ENCODE results near the gene ADCY4. TPM values are rescaled to one million over a fixed set of nuclear protein-coding genes. Genes with fewer than 3 reads are reported as not detected.

Gene ADCY4
- total and polyA plus RNA-seq, 2 of the 13 experiments (the other 11 are each of a cell fraction or from before 2014, with no cell fraction given) = 0.03 TPM; not detected in 1

DNA sequence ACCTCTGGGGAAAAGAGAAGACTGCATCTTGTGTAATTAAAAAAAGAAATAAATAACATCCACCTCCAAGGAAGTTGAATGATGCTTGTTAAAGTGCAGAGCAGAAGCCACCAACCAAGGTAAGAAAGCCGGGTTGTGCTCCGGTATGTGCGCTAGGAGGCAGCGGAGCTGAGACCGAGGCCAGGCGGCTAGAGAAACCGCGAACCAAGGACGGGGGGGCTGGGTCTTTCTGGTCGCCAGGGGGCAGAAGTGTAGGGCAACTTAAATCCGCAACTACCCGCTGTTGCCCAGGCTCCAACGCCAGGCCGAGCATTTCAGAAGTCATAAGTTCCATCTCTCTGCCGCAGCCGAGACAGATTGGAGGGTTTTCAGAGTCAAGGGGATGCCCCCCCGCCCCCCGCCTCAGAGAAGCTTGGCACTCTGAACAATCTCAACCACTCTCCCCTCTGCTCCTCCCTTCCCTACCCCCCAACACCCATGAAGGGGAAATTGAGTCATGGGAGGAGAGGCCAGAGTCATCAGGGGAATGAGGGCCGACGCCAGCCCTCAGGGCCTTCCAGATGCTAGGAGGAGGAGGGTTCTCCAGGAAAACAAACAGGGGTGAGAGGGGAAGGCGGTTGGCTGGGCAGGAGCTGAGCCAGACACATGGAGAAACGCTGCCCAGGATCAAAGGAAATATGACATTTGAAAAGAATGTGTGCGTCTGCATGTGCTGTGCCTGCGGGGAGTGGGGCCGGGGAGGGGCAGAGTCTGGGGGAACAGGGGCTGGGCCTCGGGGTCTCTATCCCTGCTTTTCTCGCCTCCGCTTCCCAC lies 30.9 kb upstream of the ADCY4 start (continued):
- TF ChIP-seq RCOR2 (CRISPR knock-in tag; IDR thresholded peaks at IDR 0.05) = peak; percentile 59; the same call in 1 of the 2 replicates
- TF ChIP-seq, protein P1, sequence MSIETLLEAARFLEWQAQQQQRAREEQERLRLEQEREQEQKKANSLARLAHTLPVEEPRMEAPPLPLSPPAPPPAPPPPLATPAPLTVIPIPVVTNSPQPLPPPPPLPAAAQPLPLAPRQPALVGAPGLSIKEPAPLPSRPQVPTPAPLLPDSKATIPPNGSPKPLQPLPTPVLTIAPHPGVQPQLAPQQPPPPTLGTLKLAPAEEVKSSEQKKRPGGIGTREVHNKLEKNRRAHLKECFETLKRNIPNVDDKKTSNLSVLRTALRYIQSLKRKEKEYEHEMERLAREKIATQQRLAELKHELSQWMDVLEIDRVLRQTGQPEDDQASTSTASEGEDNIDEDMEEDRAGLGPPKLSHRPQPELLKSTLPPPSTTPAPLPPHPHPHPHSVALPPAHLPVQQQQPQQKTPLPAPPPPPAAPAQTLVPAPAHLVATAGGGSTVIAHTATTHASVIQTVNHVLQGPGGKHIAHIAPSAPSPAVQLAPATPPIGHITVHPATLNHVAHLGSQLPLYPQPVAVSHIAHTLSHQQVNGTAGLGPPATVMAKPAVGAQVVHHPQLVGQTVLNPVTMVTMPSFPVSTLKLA (IDR thresholded peaks at IDR 0.05) = no peak
- TF ChIP-seq CCAR2 (optimal IDR thresholded peaks at IDR 0.05; ENCODE audit: low read depth, low read length) = no peak
- TF ChIP-seq, protein P2, sequence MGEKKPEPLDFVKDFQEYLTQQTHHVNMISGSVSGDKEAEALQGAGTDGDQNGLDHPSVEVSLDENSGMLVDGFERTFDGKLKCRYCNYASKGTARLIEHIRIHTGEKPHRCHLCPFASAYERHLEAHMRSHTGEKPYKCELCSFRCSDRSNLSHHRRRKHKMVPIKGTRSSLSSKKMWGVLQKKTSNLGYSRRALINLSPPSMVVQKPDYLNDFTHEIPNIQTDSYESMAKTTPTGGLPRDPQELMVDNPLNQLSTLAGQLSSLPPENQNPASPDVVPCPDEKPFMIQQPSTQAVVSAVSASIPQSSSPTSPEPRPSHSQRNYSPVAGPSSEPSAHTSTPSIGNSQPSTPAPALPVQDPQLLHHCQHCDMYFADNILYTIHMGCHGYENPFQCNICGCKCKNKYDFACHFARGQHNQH (CRISPR knock-in tag; IDR thresholded peaks at IDR 0.05) = peak; percentile 83
- peak; percentile 80 for TF ChIP-seq CBX1 (IDR thresholded peaks at IDR 0.05; ENCODE audit: low read depth)
- TF ChIP-seq SSRP1 (CRISPR knock-in tag; IDR thresholded peaks at IDR 0.05) = peak; percentile 96
- TF ChIP-seq RBM39 (IDR thresholded peaks at IDR 0.05; ENCODE audit: low read depth, low read length, poor library complexity, severe bottlenecking) = peak; percentile 77
- TF ChIP-seq IRX3 (CRISPR knock-in tag; IDR thresholded peaks at IDR 0.05; ENCODE audit: borderline replicate concordance, low read depth) = peak; percentile 28; the same call in 1 of the 2 replicates
- TF ChIP-seq, protein P3, sequence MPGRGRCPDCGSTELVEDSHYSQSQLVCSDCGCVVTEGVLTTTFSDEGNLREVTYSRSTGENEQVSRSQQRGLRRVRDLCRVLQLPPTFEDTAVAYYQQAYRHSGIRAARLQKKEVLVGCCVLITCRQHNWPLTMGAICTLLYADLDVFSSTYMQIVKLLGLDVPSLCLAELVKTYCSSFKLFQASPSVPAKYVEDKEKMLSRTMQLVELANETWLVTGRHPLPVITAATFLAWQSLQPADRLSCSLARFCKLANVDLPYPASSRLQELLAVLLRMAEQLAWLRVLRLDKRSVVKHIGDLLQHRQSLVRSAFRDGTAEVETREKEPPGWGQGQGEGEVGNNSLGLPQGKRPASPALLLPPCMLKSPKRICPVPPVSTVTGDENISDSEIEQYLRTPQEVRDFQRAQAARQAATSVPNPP (CRISPR knock-in tag; IDR thresholded peaks at IDR 0.05) = no peak
- TF ChIP-seq, protein P4, sequence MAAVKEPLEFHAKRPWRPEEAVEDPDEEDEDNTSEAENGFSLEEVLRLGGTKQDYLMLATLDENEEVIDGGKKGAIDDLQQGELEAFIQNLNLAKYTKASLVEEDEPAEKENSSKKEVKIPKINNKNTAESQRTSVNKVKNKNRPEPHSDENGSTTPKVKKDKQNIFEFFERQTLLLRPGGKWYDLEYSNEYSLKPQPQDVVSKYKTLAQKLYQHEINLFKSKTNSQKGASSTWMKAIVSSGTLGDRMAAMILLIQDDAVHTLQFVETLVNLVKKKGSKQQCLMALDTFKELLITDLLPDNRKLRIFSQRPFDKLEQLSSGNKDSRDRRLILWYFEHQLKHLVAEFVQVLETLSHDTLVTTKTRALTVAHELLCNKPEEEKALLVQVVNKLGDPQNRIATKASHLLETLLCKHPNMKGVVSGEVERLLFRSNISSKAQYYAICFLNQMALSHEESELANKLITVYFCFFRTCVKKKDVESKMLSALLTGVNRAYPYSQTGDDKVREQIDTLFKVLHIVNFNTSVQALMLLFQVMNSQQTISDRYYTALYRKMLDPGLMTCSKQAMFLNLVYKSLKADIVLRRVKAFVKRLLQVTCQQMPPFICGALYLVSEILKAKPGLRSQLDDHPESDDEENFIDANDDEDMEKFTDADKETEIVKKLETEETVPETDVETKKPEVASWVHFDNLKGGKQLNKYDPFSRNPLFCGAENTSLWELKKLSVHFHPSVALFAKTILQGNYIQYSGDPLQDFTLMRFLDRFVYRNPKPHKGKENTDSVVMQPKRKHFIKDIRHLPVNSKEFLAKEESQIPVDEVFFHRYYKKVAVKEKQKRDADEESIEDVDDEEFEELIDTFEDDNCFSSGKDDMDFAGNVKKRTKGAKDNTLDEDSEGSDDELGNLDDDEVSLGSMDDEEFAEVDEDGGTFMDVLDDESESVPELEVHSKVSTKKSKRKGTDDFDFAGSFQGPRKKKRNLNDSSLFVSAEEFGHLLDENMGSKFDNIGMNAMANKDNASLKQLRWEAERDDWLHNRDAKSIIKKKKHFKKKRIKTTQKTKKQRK (IDR thresholded peaks at IDR 0.05; ENCODE audit: low read length) = no peak
- peak; percentile 84 for TF ChIP-seq MIXL1 (CRISPR knock-in tag; IDR thresholded peaks at IDR 0.05)
- TF ChIP-seq, protein P5, sequence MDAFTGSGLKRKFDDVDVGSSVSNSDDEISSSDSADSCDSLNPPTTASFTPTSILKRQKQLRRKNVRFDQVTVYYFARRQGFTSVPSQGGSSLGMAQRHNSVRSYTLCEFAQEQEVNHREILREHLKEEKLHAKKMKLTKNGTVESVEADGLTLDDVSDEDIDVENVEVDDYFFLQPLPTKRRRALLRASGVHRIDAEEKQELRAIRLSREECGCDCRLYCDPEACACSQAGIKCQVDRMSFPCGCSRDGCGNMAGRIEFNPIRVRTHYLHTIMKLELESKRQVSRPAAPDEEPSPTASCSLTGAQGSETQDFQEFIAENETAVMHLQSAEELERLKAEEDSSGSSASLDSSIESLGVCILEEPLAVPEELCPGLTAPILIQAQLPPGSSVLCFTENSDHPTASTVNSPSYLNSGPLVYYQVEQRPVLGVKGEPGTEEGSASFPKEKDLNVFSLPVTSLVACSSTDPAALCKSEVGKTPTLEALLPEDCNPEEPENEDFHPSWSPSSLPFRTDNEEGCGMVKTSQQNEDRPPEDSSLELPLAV (CRISPR knock-in tag; conservative IDR thresholded peaks at IDR 0.05; ENCODE audit: low read depth) = no peak
- TF ChIP-seq, protein P6, sequence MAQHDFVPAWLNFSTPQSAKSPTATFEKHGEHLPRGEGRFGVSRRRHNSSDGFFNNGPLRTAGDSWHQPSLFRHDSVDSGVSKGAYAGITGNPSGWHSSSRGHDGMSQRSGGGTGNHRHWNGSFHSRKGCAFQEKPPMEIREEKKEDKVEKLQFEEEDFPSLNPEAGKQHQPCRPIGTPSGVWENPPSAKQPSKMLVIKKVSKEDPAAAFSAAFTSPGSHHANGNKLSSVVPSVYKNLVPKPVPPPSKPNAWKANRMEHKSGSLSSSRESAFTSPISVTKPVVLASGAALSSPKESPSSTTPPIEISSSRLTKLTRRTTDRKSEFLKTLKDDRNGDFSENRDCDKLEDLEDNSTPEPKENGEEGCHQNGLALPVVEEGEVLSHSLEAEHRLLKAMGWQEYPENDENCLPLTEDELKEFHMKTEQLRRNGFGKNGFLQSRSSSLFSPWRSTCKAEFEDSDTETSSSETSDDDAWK (CRISPR knock-in tag; IDR thresholded peaks at IDR 0.05) = no peak
- TF ChIP-seq, protein P7, sequence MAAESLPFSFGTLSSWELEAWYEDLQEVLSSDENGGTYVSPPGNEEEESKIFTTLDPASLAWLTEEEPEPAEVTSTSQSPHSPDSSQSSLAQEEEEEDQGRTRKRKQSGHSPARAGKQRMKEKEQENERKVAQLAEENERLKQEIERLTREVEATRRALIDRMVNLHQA (CRISPR knock-in tag; IDR thresholded peaks at IDR 0.05) = no peak
- TF ChIP-seq ZNF451 (CRISPR knock-in tag; IDR thresholded peaks at IDR 0.05) = peak; percentile 92
- TF ChIP-seq HHEX (CRISPR knock-in tag; IDR thresholded peaks at IDR 0.05) = no peak; the same call in 1 of the 2 replicates
- TF ChIP-seq, protein P8, sequence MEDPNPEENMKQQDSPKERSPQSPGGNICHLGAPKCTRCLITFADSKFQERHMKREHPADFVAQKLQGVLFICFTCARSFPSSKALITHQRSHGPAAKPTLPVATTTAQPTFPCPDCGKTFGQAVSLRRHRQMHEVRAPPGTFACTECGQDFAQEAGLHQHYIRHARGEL (CRISPR knock-in tag; IDR thresholded peaks at IDR 0.05) = no peak

All from HepG2 (cell line).